ENCODE data around the gene CRLF1. TPM values are rescaled to one million over a fixed set of nuclear protein-coding genes. Genes with fewer than 3 reads are reported as not detected.
A peak's percentile ranks its signal among the peaks of the same experiment; 100 is the strongest.

The CRLF1 gene
- total and polyA plus RNA-seq, 10 of the 15 experiments (the other 5 are each of a cell fraction or from before 2014, with no cell fraction given): 0.10 to 1.2 (median 0.49) TPM; not detected in 4

GRCh38 chr19:18588611-18589379 lies 17.8 kb downstream of the CRLF1 start, which contains the start of gene REX1BD (continued):
- TF ChIP-seq BCLAF1 (IDR thresholded peaks at IDR 0.05) (no peak), RELA (IDR thresholded peaks at IDR 0.05; ENCODE audit: borderline replicate concordance, partially characterized antibody) (peak; percentile 65), ELK1 (IDR thresholded peaks at IDR 0.05; ENCODE audit: low read depth, low read length) (peak; percentile 78), EP300 (IDR thresholded peaks at IDR 0.05; ENCODE audit: borderline replicate concordance in 1 of 2, control insufficient read depth in 1 of 2, low read depth in 2 of 2, low read length in 2 of 2) (0 out of 4 replicates have a peak, but pooled peaks of 1 of the 2 experiments have one; percentile 3), HCFC1 (IDR thresholded peaks at IDR 0.05; ENCODE audit: low read length) (peak; percentile 54; the same call in 1 of the 2 replicates), CHD1 (IDR thresholded peaks at IDR 0.05; ENCODE audit: low read depth, low read length) (0 out of 2 replicates have a peak, but pooled peaks have one; percentile 26), USF1 (IDR thresholded peaks at IDR 0.05; ENCODE audit: borderline replicate concordance, extremely low read length, insufficient read depth, low read depth, low read length) (no peak), CBX5 (IDR thresholded peaks at IDR 0.05; ENCODE audit: low read depth) (no peak), HDAC2 (IDR thresholded peaks at IDR 0.05) (no peak), CBFB (IDR thresholded peaks at IDR 0.05; ENCODE audit: low read depth) (no peak), ZBED1 (IDR thresholded peaks at IDR 0.05; ENCODE audit: borderline replicate concordance) (0 out of 2 replicates have a peak, but pooled peaks have one; percentile 41), USF2 (IDR thresholded peaks at IDR 0.05; ENCODE audit: borderline replicate concordance, low read depth, low read length) (no peak), RB1 (IDR thresholded peaks at IDR 0.05; ENCODE audit: borderline replicate concordance) (peak; percentile 47), IKZF2 (IDR thresholded peaks at IDR 0.05) (peak; percentile 47 to 67; a peak in 3 of 4 replicates), JUNB (IDR thresholded peaks at IDR 0.05) (no peak), TCF3 (IDR thresholded peaks at IDR 0.05; ENCODE audit: borderline replicate concordance, insufficient read depth, low read depth, low read length) (0 out of 2 replicates have a peak, but pooled peaks have one; percentile 66), PRDM15 (CRISPR knock-in tag; IDR thresholded peaks at IDR 0.05) (no peak), TCF12 (IDR thresholded peaks at IDR 0.05; ENCODE audit: low read depth, low read length) (peak; percentile 24; the same call in 1 of the 2 replicates), TARDBP (IDR thresholded peaks at IDR 0.05; ENCODE audit: borderline replicate concordance) (no peak)
